Stomach (tissue), 9 donors: Measurements from ENCODE around the gene ADAMTS12. TPM values are rescaled to one million over a fixed set of nuclear protein-coding genes. Genes with fewer than 3 reads are reported as not detected.
A peak's percentile ranks its signal among the peaks of the same experiment; 100 is the strongest.

ENCODE experiments used
- DNase-seq, 2 donors: peaks; one replicate each; pipeline versions ENCODE4 v3.0.0 to v3.0.0-alpha.2; 2013 to 2019
- H3K27ac ChIP-seq, 5 donors: fragments of 200-600 bp in 4 of 5; sonication (generic) in 4 of 5; one replicate each; pipeline ENCODE4 v1.5.1; 2013 to 2019; ENCODE audit warnings: mild to moderate bottlenecking in 1 of 5, moderate library complexity in 1 of 5
- H3K27me3 ChIP-seq, 3 donors: fragments of 200-600 bp; sonication (generic); one replicate each; pipeline ENCODE4 v1.5.1; 2017 to 2019; ENCODE audit warnings: mixed run types in 1 of 3
- H3K36me3 ChIP-seq, 4 donors: fragments of 200-600 bp; sonication (generic); 1 replicate in 3 of 4; 2 replicates in 1 of 4; pipeline ENCODE4 v1.5.1; 2016 to 2019
- H3K4me1 ChIP-seq, 4 donors: fragments of 200-600 bp; sonication (generic); one replicate each; pipeline ENCODE4 v1.5.1; 2016 to 2019
- H3K4me3 ChIP-seq, 4 donors: fragments of 200-600 bp; sonication (generic) in 3 of 4; one replicate each; pipeline ENCODE4 v1.5.1; 2016 to 2019; ENCODE audit warnings: mild to moderate bottlenecking in 1 of 4
- H3K9me3 ChIP-seq, 4 donors: fragments of 200-600 bp; sonication (generic); one replicate each; pipeline ENCODE4 v1.5.1; 2016 to 2019
- EP300 ChIP-seq: sonication (generic); formaldehyde crosslinking; IDR thresholded peaks from one replicate; pipeline ENCODE4 v1.6.1; 2017; ENCODE audit warnings: antibody characterized with exemption
- POLR2A ChIP-seq, 4 donors: fragments of 450-650 bp; IDR thresholded peaks; one replicate each; pipeline ENCODE4 v1.6.1; 2016; ENCODE audit warnings: antibody characterized with exemption in 4 of 4, control low read depth in 2 of 4, mild to moderate bottlenecking in 1 of 4, moderate library complexity in 1 of 4
- POLR2AphosphoS5 ChIP-seq, 3 donors: sonication (generic); formaldehyde crosslinking; IDR thresholded peaks; one replicate each; pipeline ENCODE4 v1.6.1; 2016; ENCODE audit warnings: antibody characterized with exemption in 3 of 3
- WGBS, 5 donors: extraction: QIAGEN DNeasy Blood & Tissue Kit in 3 of 5; methylation state at CpG; one replicate each; pipeline versions ENCODE4 v1.1.5 to v1.1.7; 2013 to 2018; 5-methylcytosine and 5-hydroxymethylcytosine counted together
- intact Hi-C: fragments of 100-400 bp; cut with DNase I; formaldehyde crosslinking; loops from one replicate; pipeline ENCODE4 v1.15.1; 2023; ENCODE audit warnings: low total_unique reads
- polyA plus RNA-seq, 3 donors: library from polyadenylated mRNA; stranded (reverse); fragments of 200-250 nt; gene quantifications; one replicate each; pipeline ENCODE4 v1.2.3, GENCODE V29; 2013
- total RNA-seq, 5 donors: library from RNA; depleted of rRNA; stranded (reverse); fragments of >200 nt; gene quantifications; one replicate each; pipeline versions ENCODE4 v1.1.0 to v1.2.3, GENCODE V29; 2014 to 2016
- TF ChIP-seq, protein P1 (sequence below), 7 experiments: fragments of 450-650 bp in 4 of 7; fragments of 200-600 bp in 3 of 7; sonication (generic) in 3 of 7; IDR thresholded peaks; one replicate each; pipeline ENCODE4 v1.5.1; 2016 to 2019; ENCODE audit warnings: antibody characterized with exemption in 7 of 7, control low read depth in 2 of 7, mild to moderate bottlenecking in 1 of 7
- donor health status: healthy with polysubstance abuse.
- donor health status: Bipolar disorder and iron deficiency.
- donor health status: healthy.

The ADAMTS12 gene
- total and polyA plus RNA-seq, 8 donors = 0.14 to 17.1 (median 0.62) TPM; not detected in 1

DNA sequence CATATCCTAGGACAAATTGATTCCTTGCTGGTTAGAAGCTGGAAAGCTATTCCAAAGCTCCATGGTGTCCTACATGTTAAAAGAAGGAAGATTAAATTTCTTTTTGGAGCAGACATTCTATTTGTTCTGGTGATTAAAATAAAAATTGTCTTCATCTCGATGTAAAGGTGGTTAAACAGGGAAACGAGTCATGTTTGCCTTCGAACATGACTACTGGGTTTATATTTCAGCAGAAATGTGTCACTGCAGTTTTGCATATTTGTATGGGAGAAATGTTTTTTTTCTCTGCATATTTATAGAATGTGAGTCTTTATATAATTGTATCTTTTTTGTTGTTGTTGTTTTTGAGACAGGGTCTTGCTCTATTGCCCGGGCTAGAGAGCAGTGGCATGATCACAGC is 36.4 kb downstream of the ADAMTS12 start:
- no peaks in the 10 kb centered on the region for H3K36me3 ChIP-seq
- peaks cover 0 to 20% (median 0%) of the 10 kb centered on the region in 4 donors for H3K4me1 ChIP-seq
- no peak for DNase-seq
- intact Hi-C loops = no loop called here
- WGBS, 5 donors = 67 to 77% (median 74%) methylated on average over 4 of the region's 4 CpGs
- H3K27ac ChIP-seq = no peak overlapping the region
- H3K4me3 ChIP-seq = no peak overlapping the region
- no peaks in the 10 kb centered on the region for H3K9me3 ChIP-seq
- no peak for TF ChIP-seq EP300
- TF ChIP-seq, protein P1, sequence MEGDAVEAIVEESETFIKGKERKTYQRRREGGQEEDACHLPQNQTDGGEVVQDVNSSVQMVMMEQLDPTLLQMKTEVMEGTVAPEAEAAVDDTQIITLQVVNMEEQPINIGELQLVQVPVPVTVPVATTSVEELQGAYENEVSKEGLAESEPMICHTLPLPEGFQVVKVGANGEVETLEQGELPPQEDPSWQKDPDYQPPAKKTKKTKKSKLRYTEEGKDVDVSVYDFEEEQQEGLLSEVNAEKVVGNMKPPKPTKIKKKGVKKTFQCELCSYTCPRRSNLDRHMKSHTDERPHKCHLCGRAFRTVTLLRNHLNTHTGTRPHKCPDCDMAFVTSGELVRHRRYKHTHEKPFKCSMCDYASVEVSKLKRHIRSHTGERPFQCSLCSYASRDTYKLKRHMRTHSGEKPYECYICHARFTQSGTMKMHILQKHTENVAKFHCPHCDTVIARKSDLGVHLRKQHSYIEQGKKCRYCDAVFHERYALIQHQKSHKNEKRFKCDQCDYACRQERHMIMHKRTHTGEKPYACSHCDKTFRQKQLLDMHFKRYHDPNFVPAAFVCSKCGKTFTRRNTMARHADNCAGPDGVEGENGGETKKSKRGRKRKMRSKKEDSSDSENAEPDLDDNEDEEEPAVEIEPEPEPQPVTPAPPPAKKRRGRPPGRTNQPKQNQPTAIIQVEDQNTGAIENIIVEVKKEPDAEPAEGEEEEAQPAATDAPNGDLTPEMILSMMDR (IDR thresholded peaks at IDR 0.05) = no peak
- no peak for TF ChIP-seq POLR2A (IDR thresholded peaks at IDR 0.05)
- no peak for TF ChIP-seq POLR2AphosphoS5 (IDR thresholded peaks at IDR 0.05)
- H3K27me3 ChIP-seq = no peaks in the 10 kb centered on the region

DNA sequence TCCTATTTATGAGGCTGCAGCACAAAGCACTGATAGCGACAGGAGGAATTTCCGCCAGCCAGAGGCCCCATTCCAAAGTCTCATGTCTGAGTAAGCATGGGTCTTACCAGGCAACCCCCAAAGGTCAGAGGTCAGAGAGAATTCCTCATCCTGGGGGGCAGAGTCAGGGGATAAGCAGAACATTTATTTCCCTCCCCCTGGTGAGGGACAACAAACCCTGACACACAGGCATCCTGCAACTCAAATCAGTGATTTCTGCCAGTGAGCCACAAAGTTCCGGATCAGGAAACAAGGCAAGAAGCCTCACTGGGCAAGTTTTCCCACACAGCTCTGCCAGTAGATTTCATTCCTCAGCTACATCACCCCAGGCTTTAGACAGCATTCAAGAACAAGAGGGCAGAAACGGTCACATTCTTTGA is 37.0 kb downstream of the ADAMTS12 start:
- no peaks in the 10 kb centered on the region for H3K9me3 ChIP-seq
- H3K4me1 ChIP-seq = peaks cover 0 to 20% (median 0%) of the 10 kb centered on the region in 4 donors
- no peak for TF ChIP-seq EP300
- TF ChIP-seq, protein P1 (IDR thresholded peaks at IDR 0.05) = no peak
- TF ChIP-seq POLR2A (IDR thresholded peaks at IDR 0.05) = no peak
- TF ChIP-seq POLR2AphosphoS5 (IDR thresholded peaks at IDR 0.05) = no peak
- intact Hi-C loops = no loop called here
- no peaks in the 10 kb centered on the region for H3K27me3 ChIP-seq
- H3K27ac ChIP-seq = no peak overlapping the region
- H3K36me3 ChIP-seq = no peaks in the 10 kb centered on the region
- H3K4me3 ChIP-seq = no peak overlapping the region
- peak in 1 of 2 donors; percentile 13 for DNase-seq
- 37 to 42% (median 40%) methylated on average over 4 of the region's 4 CpGs for WGBS, 5 donors

DNA sequence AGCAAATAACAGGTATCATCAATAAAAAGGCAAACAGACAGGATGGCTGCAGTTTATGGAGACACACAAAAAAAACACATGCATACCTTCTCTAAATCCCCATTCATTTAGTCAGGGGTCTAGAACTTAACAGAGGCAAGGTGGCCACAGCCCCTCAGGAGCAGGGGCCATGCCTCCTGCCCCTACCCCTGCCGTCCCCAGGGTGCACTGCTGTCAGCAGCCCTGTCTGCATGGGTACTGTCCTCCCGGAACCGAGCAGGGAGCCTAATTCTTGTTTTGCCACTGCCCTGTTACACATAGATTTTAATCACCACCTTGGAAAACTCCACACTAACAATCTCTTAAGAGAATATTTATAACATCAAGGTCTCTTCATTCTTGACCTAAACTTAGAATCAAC is 39.0 kb downstream of the ADAMTS12 start:
- H3K36me3 ChIP-seq = no peaks in the 10 kb centered on the region
- intact Hi-C loops = no loop called here
- peaks cover 0 to 20% (median 0%) of the 10 kb centered on the region in 4 donors for H3K4me1 ChIP-seq
- no peaks in the 10 kb centered on the region for H3K9me3 ChIP-seq
- H3K27me3 ChIP-seq = no peaks in the 10 kb centered on the region
- 54 to 74% (median 65%) methylated on average over 3 of the region's 3 CpGs for WGBS, 5 donors
- no peak overlapping the region for H3K4me3 ChIP-seq
- TF ChIP-seq POLR2AphosphoS5 (IDR thresholded peaks at IDR 0.05) (no peak), EP300 (no peak), POLR2A (IDR thresholded peaks at IDR 0.05) (no peak)
- TF ChIP-seq, protein P1 (IDR thresholded peaks at IDR 0.05) = no peak
- H3K27ac ChIP-seq = no peak overlapping the region
- DNase-seq = no peak

DNA sequence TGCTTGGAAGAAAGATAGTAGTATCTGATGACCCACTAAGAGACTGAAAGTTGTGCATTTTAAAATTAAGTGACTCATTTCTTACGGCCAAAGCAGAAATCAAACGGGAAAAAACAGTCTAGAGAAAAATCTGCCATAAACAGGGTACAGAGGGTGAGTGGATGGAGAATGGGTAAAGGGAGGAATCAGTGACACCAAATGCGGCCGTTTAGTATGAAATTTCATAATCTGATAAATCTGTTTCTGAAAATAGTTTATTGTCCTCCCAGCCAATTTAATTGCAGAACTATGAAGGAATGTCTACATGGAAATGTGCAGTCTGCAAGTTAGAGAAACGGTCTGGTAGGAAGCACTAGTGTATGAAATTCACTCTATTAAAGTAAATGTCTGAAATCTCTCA is 39.5 kb downstream of the ADAMTS12 start:
- peaks cover 0 to 20% (median 0%) of the 10 kb centered on the region in 4 donors for H3K4me1 ChIP-seq
- no peak overlapping the region for H3K4me3 ChIP-seq
- DNase-seq = no peak
- intact Hi-C loops = no loop called here
- H3K36me3 ChIP-seq = no peaks in the 10 kb centered on the region
- no peaks in the 10 kb centered on the region for H3K9me3 ChIP-seq
- TF ChIP-seq EP300 (no peak), POLR2A (IDR thresholded peaks at IDR 0.05) (no peak), POLR2AphosphoS5 (IDR thresholded peaks at IDR 0.05) (no peak)
- TF ChIP-seq, protein P1 (IDR thresholded peaks at IDR 0.05) = no peak
- WGBS, 5 donors = 49 to 66% (median 62%) methylated on average over 5 of the region's 5 CpGs
- H3K27me3 ChIP-seq = no peaks in the 10 kb centered on the region
- H3K27ac ChIP-seq = peak overlapping the region in 1 of 5 donors; percentile 10
